ENCODE data around the gene LAIR2. TPM values are rescaled to one million over a fixed set of nuclear protein-coding genes. Genes with fewer than 3 reads are reported as not detected.
"Not testable (repeated sequence)": the region's sequence is repeated elsewhere in the genome, so short reads cannot be mapped to it uniquely, and the experiment has no call there.

The LAIR2 gene
- total and polyA plus RNA-seq, 9 donors: not detected

DNA sequence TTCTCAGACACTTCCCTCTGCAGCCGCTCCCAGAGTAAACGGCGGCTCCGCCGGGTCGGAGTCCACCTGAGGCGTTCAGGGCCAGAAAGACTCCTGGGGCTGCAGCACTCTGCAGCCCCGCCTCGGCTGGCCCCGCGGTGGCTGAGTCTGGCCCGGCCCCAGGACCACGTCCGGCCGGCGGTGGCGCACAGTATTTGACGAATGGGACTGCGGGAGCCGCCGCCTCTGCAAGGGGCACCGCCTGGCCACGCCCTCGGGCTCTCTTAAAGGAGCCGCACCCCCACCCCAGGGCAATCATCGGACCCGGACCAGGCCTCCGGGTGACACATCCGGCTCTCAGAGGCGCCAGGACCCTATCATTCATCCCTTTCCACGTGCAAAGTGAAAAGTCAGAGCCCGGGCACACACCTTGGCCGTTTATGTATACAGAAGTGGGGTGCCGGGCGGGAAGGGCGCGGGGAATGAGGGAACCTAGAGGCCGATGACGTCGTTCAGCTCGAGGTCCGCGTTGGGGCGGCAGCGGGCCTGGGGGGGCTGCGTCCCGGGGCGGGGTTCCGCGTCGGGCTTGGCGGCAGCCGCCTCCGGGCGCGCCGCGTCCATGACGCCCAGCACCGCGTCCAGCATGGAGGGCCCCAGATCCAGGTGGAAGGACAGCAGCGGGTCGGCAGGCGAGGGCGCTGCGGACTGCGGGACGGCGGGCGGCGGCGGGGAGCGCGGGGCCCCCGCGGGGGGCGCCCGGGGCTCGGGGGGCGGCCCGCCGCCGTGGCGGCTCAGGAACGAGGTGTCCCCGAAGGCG is 37.8 kb upstream of the LAIR2 start:
- peaks cover 12% of the 10 kb centered on the region for H3K4me1 ChIP-seq (ENCODE audit: insufficient read depth)

DNA sequence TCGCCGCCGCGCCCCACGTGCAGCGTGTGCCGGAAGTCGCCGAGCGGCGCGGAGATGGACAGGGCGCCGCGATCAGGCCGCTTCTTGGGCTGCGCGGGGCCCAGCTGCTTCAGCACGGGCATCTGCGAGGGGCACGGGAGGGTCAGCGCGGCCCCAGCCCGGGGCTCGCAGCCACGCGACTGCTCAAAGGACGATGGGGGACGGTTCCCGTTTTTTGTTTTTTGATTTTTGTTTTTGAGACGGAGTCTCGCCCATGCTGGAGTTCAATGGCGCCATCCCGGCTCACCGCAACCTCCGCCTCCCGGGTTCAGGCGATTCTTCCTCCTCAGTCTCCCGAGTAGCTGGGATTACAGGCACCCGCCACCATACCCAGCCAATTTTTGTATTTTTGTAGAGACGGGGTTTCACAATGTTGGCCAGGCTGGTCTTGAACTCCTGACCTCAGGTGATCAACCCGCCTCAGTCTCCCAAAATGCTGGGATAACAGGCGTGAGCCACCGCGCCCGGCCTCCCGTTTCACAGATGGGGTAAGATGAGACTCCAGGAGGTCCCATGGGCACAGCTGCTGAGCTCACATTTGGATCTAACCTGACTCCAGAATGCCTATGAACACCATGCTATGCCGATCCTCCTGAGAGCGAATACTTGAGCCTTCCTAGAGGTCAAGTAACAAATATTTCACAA is 37.1 kb upstream of the LAIR2 start:
- Histone ChIP-seq H3K27ac (no peak overlapping the region), H3K4me3 (no peak overlapping the region), H3K36me3 (no peaks in the 10 kb centered on the region), H3K9me3 (no peaks in the 10 kb centered on the region), H3K27me3 (no peaks in the 10 kb centered on the region), H3K4me1 (ENCODE audit: insufficient read depth) (peaks cover 12% of the 10 kb centered on the region)
- peak in 4 of 5 donors; percentile 31 to 54 (median 43) for DNase-seq
- intact Hi-C loops (cut with DNase I): no loop called here
- WGBS, 3 donors: 74 to 88% (median 77%) methylated on average over 48 to 49 of the region's 49 CpGs
- TF ChIP-seq, protein P1, sequence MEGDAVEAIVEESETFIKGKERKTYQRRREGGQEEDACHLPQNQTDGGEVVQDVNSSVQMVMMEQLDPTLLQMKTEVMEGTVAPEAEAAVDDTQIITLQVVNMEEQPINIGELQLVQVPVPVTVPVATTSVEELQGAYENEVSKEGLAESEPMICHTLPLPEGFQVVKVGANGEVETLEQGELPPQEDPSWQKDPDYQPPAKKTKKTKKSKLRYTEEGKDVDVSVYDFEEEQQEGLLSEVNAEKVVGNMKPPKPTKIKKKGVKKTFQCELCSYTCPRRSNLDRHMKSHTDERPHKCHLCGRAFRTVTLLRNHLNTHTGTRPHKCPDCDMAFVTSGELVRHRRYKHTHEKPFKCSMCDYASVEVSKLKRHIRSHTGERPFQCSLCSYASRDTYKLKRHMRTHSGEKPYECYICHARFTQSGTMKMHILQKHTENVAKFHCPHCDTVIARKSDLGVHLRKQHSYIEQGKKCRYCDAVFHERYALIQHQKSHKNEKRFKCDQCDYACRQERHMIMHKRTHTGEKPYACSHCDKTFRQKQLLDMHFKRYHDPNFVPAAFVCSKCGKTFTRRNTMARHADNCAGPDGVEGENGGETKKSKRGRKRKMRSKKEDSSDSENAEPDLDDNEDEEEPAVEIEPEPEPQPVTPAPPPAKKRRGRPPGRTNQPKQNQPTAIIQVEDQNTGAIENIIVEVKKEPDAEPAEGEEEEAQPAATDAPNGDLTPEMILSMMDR (IDR thresholded peaks at IDR 0.05): no peak
- TF ChIP-seq EP300 (IDR thresholded peaks at IDR 0.05) (no peak), POLR2A (IDR thresholded peaks at IDR 0.05) (no peak)

More for the DNA sequence above, 37.8 kb upstream of the LAIR2 start:
- peak overlapping the region; percentile 56 for H3K4me3 ChIP-seq
- intact Hi-C loops (cut with DNase I): no loop called here
- DNase-seq: peak; percentile 73 to 87 (median 83)
- peak; percentile 27 for TF ChIP-seq POLR2A (IDR thresholded peaks at IDR 0.05)
- TF ChIP-seq, protein P1 (IDR thresholded peaks at IDR 0.05): no peak
- WGBS, 3 donors: 11 to 19% (median 11%) methylated on average over 49 to 85 of the region's 87 CpGs
- no peaks in the 10 kb centered on the region for H3K27me3 ChIP-seq
- H3K27ac ChIP-seq: peak overlapping the region; percentile 25 to 68
- H3K9me3 ChIP-seq: no peaks in the 10 kb centered on the region
- H3K36me3 ChIP-seq: no peaks in the 10 kb centered on the region

DNA sequence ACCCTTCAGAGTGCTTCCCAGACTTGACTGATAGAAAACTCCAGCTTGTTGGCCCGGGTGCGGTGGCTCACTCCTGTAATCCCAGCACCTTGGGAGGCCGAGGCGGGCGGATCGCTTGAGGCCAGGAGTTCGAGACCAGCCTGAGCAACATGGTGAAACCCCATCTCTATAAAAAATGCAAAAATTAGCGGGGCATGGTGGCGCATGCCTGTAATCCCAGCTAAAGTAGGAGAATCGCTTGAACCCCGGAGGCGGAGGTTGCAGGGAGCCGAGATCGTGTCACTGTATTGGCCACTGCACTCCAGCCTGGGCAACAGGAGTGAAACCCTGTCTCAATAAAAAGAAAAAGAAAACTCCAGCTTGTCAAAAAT is 36.5 kb upstream of the LAIR2 start:
- 93 to 94% (median 94%) methylated on average over 14 of the region's 14 CpGs for WGBS, 3 donors
- H3K27ac ChIP-seq; H3K4me3 ChIP-seq; H3K27me3 ChIP-seq; intact Hi-C loops (cut with DNase I); H3K36me3 ChIP-seq; DNase-seq; H3K9me3 ChIP-seq: not testable (repeated sequence)
- H3K4me1 ChIP-seq (ENCODE audit: insufficient read depth): peaks cover 12% of the 10 kb centered on the region

DNA sequence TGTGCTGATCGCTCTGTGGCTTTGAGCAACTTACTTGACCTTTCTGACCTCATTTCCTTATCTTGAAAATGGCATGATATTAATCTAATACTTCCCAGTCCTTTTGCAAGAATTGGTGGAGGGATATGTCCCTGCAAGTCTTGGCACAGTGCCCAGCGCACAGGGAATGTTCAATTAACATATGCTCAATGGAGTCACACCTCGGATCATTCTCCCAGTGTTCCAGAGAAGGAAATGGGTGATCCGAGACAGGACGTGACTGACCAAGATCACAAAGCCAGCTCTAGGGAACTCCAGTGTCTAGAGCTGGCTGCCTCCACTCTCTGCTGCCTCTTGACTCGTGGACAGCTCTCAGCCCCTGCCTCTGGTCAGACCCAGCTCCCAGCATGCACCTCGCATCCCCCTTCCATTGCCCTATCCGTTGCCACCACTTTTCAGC is 33.1 kb upstream of the LAIR2 start:
- Histone ChIP-seq H3K4me3 (no peak overlapping the region), H3K27ac (no peak overlapping the region), H3K4me1 (ENCODE audit: insufficient read depth) (peaks cover 4% of the 10 kb centered on the region), H3K36me3 (no peaks in the 10 kb centered on the region), H3K9me3 (no peaks in the 10 kb centered on the region), H3K27me3 (no peaks in the 10 kb centered on the region)
- 62 to 71% (median 62%) methylated on average over 8 of the region's 8 CpGs for WGBS, 3 donors
- peak in 3 of 5 donors; percentile 34 to 48 (median 39) for DNase-seq
- TF ChIP-seq POLR2A (IDR thresholded peaks at IDR 0.05) (no peak), EP300 (IDR thresholded peaks at IDR 0.05) (no peak)
- TF ChIP-seq, protein P1 (IDR thresholded peaks at IDR 0.05): no peak
- intact Hi-C loops (cut with DNase I): no loop called here
